NCI-H2171 (cell line): ENCODE results near the gene NSD1.

ENCODE experiments used
- DNase-seq: peaks from one replicate; lab custom pipeline; 2025; lab: John Stamatoyannopoulos, UW

NSD1 gene

GRCh38 chr5:177309351-177310191 is 176.0 kb downstream of the NSD1 start:
- DNase-seq, result no peak

- no peak for DNase-seq
Measured at GRCh38 chr5:177310332-177310731, 176.8 kb downstream of the NSD1 start.

DNA sequence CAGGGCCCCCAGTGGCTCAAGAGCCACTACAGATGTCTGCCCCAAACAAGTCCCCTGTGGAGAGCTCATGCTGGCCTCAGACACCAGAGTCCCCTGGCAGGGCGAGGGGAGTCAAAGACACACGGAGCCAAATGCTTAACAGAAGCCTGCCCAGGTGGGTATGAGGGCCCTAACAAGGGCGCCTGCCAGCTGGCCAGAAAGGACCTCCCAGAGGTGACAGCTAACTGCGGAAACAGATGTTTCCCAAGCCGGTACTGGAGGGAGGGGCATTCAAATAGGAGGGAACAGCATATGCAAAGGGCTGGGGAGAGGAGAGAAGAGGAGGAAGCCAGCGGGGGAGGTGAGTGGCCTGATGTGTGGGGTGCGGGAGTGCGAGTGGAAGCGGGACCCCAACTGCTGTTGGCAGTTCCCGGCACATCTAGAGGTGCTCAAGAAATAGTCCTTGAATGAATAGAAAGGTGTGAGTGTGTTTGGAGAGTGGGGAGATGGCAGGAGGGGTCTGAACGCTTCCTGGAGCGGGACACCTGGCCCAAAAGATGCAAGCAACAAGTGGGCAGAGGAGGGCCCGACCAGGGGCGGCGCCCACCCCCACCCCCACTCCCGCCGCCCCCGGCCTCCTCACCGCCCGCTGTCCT is 177.3 kb downstream of the NSD1 start:
- DNase-seq, result peak; percentile 17

DNA sequence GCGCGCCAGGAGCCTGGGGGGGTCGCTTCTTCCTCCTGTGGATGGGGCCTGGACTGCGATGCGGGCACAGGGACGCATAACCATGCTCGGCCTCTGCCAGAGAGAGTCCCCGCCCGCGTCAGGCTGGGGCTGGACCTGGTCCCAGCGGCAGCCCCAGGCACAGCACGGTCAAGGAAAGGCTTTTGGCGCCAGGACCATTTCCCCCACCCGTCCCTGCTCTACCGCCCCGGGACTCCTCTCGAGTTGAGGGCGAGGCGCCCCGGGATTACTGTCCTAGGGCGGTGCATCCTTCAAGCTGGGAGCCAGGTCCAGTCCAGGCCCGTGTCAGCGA is 177.8 kb downstream of the NSD1 start:
- DNase-seq, result no peak

- DNase-seq, result peak; percentile 90
Measured at GRCh38 chr5:177311723-177312648, 178.4 kb downstream of the NSD1 start, which contains the start of gene MXD3. Gene MXD3 (minus strand): TSS chr5:177311898. CDS start chr5:177311830, 68 bp downstream.

DNA sequence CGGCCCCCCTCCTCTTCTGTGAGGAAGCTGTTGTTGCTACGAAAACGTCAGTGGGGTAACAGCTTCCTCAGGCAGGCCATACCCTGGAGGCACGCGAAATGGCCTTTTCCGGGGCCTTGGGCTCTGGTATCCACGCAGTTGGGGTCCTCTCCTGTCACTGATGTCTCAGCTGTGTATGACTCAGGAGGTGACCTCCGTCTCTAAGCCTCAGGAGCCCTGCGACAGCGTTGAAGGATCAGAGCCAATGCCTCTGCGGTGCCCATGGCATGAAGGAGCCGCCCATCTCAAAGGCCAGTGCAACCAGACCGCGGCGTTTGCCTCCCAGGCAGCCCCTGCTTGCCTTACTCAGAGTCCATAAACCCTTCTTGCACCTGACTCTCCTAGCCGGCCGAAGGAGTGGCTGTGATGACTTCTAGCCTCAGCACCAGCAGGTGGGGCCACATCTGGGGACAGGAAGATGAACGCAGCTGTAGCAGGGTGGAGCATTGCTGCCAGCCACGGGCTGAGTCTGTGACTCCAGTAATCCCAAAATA is 179.1 kb downstream of the NSD1 start:
- peak; percentile 6 for DNase-seq

- no peak for DNase-seq
Measured at GRCh38 chr5:177313561-177314259, 180.1 kb downstream of the NSD1 start.

DNA sequence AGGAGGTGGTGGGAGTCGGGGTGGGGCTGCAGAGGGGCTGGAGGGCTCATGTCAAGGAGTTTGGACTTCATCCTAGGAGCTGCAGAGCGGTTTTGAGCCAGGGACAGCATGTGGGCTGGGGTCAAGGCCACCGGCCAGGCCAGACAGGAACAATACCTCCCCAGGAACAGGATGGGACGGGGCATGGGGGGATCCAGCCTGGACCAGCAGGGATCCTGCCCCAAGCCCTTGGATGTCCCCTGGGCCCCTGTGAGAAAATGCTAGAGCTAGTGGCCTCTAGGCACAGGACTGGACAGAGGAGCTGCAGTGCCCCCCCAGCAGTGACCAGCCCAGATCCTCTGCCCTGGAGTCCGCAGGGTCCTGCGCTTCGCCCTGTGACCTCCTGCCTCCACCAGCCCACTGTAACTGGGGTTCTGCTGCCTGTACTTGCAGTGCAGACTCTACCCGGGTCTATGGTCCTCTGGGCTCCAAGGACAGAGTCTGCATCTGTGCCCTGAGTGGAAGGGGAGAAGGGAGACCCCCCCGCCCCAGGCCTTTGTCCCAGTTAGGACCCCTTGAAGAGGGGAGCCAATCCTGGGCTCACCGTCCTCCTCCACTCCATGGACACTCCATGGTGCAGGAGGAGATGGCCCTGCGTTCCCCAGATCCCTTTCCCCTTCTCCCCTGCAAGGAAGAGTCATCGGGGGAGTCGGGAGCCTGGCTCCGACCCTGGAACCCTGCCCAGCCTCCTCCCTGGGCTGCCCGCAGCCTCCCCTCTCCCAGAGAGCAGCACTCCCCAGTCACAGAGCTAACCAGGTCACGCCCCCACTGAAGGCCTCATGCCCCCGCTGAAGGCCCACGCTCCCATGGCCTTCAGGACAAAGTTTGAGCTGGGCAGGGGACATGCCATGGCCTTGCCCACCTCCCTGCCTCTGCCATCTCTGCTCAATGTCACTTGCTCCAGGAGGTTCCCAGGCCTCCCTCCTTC is 181.1 kb downstream of the NSD1 start:
- DNase-seq, result no peak

DNA sequence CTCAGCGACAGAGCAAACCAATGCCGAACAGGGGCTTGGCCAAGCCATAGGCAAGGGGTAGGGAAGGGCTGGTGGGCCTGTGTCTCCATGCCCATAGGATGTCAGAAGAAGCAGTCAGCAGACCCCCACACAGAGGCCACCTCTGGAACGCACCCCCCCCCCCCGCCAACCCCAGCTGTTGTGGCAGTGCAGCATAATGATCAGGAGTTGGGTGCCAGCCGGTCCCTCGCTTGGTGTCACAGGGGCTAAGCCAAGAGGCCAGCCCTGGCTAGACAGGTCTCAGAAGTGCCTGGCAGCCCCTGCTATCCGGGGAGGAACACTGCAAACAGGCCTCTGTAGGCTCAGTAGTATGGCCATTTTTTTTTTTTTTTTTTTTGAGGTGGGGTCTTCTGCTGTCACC is 181.8 kb downstream of the NSD1 start:
- DNase-seq, result no peak

GRCh38 chr5:177316005-177316404 is 182.4 kb downstream of the NSD1 start:
- no peak for DNase-seq

DNA sequence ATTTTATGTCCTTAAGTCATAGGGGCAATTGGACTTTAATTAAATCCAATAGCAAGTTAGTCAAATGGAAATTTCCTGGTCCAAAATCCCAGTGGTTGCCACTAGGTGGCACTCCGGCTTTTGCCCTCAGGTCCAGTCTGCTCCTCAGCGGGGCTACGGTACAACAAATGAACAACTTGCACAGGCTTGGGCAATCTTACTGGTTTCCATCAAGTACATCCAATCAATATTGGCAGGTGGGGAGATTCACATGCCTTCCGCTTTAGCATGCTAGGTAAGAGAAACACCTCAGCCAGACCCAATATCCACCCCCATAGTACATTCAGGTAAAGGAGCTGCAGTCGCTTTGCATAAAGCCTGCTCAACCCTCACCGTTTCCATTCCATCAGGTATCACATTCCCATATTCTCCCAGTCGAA is 184.4 kb downstream of the NSD1 start:
- DNase-seq, result peak; percentile 7

GRCh38 chr5:177319913-177320588 is 186.5 kb downstream of the NSD1 start:
- no peak for DNase-seq

- no peak for DNase-seq
Measured at GRCh38 chr5:177320879-177321278, 187.3 kb downstream of the NSD1 start.

DNA sequence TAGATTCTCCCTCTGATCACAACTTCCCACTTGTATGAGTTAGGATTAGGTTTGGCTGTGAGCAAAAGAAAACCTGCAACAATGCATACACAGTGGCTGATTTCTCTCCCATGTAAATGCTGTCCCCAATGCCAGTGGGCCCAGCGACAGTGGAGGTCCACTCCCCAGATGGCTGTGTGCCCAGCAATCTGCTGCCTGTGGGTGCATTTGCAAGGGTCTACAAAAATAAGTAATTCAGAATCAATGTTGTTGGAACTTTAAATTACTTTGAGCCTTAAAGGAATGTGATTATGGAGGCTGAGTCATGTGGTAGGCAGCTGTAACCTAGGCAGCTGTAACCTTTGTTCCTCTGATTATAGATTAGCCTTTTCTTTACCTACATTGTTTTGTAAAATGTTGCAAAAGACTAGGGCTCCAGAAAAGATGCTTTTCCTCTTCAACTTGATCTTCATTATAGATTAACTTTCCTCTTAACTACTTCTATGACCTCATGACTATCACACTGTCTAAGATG is 192.4 kb downstream of the NSD1 start:
- no peak for DNase-seq

DNA sequence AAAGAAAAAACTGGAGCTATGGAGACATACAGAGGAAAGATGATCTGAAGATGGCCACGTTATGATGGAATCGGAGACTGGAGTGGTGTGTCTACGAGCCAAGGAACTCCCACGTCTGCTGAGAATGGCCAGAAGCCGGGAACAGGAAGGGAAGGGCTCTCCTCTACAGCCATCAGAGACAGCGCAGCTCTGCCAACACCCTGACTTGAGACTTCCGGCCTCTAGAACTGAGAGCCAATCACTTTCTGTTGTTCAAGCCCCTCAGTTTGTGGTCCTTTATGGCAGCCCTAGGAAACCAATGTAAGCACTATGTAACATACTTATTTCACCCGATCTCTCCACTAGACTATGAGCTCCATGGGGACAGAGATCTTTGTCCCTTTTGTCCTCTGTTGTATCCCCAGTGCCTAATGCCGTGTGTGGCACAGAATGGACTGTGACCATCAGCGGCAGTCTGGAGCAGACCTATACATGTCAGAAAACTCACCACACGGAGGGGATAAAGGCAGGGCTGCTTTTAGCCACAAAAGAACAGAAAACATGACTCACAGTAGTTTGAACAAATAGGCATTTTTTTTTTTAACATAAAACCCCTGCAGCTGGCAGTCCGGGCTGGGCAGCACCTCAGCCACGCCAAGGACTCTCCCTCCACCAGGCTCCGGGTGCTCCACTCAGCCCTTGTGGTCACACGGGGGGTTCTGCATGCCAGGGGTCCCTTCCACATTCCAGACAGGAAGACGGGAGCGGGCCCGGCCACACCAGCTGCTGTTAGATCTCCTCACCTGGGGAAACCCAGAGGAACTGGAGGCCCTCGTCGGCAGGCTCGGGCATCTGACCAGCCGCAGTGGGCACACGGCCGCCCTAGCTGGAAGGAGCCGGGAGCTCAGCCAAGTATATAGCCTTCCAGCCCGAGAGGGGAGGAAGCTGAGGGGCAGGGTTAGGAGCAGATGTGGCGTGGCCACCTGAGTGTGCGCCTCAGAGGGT is 194.3 kb downstream of the NSD1 start:
- DNase-seq, result no peak

DNA sequence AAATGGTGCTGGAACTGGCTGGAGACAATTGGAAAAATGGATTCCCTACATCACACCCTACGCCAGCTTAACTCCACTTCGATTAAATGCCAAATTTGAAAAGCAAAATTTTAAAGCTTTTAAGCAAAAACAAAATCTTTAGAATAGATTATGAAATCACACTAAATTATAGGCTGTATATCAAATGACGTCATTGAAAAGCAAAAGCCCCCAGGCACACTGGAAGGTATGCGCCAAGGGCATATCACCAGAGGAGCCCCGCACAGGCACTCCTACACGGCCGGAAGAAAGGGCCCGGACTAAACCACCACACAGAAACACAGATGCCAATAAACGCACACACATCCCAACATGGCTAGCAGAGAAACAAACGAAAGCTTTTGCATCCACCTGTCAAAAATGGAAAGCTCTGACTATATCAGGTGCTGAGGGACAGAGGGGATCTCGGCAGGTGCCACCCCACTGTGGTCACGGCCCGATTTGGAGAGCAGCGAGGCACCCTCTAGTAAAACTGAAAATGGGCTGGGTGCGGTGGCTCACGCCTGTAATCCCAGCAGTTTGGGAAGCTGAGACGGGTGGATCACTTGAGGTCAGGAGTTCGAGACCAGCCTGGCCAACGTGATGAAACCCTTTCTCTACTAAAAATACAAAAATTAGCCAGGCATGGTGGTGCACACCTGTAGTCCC is 195.1 kb downstream of the NSD1 start:
- DNase-seq, result no peak

DNA sequence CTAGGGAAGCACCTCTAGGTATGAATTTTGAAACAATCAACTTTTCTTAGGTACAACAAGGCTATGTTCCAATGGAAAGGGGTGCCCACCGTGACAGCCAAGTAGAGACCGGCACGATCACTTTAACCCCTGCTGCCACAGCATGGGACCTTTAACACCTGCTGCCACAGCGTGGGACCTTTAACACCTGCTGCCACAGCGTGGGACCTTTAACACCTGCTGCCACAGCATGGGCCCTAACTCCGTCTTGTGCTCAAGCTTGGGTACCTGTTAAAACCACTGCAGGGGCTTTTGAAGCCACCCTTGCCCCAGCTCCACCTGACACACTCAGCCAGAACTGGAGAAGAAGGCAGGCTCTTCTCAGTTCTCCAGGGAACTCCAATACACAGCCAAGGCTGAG is 196.3 kb downstream of the NSD1 start:
- no peak for DNase-seq
